BE2C (cell line): ENCODE results near the gene ARSB.

ENCODE experiments used
- DNase-seq: peaks from one replicate; pipeline ENCODE4 v3.0.0-alpha.2; 2020
- H3K27me3 ChIP-seq: fragments of 250-450 bp; sonication (Bioruptor Pico); 2 replicates; pipeline ENCODE4 v1.5.1; 2020; ENCODE audit warnings: mild to moderate bottlenecking
- H3K36me3 ChIP-seq: fragments of 250-450 bp; sonication (Bioruptor Pico); 2 replicates; pipeline ENCODE4 v1.5.1; 2020; ENCODE audit warnings: mild to moderate bottlenecking
- H3K4me1 ChIP-seq: fragments of 250-450 bp; sonication (Bioruptor Pico); 2 replicates; pipeline ENCODE4 v1.5.1; 2020
- H3K4me3 ChIP-seq: 2 replicates; pipeline ENCODE4 v1.5.1; 2011; ENCODE audit warnings: low read depth, low read length
- H3K9me3 ChIP-seq: fragments of 250-450 bp; sonication (Bioruptor Pico); 2 replicates; pipeline ENCODE4 v1.5.1; 2020
- CTCF ChIP-seq: IDR thresholded peaks from 2 replicates; pipeline ENCODE4 v1.5.1; 2012; ENCODE audit warnings: mild to moderate bottlenecking, low read depth, low read length

Gene ARSB

GRCh38 chr5:78905084-78905938 lies 79.8 kb downstream of the ARSB start:
- no peak for TF ChIP-seq CTCF
- no peaks in the 10 kb centered on the region for H3K9me3 ChIP-seq
- no peak for DNase-seq

GRCh38 chr5:78903861-78904260 lies 81.2 kb downstream of the ARSB start:
- Histone ChIP-seq H3K27me3 (no peaks in the 10 kb centered on the region), H3K9me3 (no peaks in the 10 kb centered on the region), H3K4me3 (no peak overlapping the region), H3K4me1 (peaks cover 5% of the 10 kb centered on the region), H3K36me3 (no peaks in the 10 kb centered on the region)
- no peak for TF ChIP-seq CTCF
- no peak for DNase-seq

More at GRCh38 chr5:78905084-78905938, 79.8 kb downstream of the ARSB start:
- Histone ChIP-seq H3K4me1 (peaks cover 11% of the 10 kb centered on the region), H3K36me3 (no peaks in the 10 kb centered on the region), H3K4me3 (no peak overlapping the region), H3K27me3 (no peaks in the 10 kb centered on the region)

GRCh38 chr5:78903353-78903752 lies 81.8 kb downstream of the ARSB start:
- TF ChIP-seq CTCF = no peak
- Histone ChIP-seq H3K36me3 (no peaks in the 10 kb centered on the region), H3K4me3 (no peak overlapping the region), H3K9me3 (no peaks in the 10 kb centered on the region), H3K27me3 (no peaks in the 10 kb centered on the region), H3K4me1 (peaks cover 3% of the 10 kb centered on the region; the same call in 1 of the 2 replicates)
- no peak for DNase-seq

- peak; percentile 92 for TF ChIP-seq CTCF
- Histone ChIP-seq H3K4me1 (peaks cover 9% of the 10 kb centered on the region), H3K36me3 (no peaks in the 10 kb centered on the region), H3K4me3 (no peak overlapping the region), H3K9me3 (no peaks in the 10 kb centered on the region), H3K27me3 (no peaks in the 10 kb centered on the region)
- DNase-seq = peak; percentile 65
Measured at GRCh38 chr5:78899922-78900362, 85.2 kb downstream of the ARSB start.

GRCh38 chr5:78896132-78896531 lies 89.0 kb downstream of the ARSB start:
- TF ChIP-seq CTCF = no peak
- no peaks in the 10 kb centered on the region for H3K36me3 ChIP-seq
- no peaks in the 10 kb centered on the region for H3K27me3 ChIP-seq
- DNase-seq = peak; percentile 43
- no peak overlapping the region for H3K4me3 ChIP-seq
- peaks cover 13% of the 10 kb centered on the region for H3K4me1 ChIP-seq
- no peaks in the 10 kb centered on the region for H3K9me3 ChIP-seq

GRCh38 chr5:78895616-78896015 lies 89.5 kb downstream of the ARSB start:
- Histone ChIP-seq H3K36me3 (no peaks in the 10 kb centered on the region), H3K9me3 (no peaks in the 10 kb centered on the region), H3K4me1 (peaks cover 17% of the 10 kb centered on the region), H3K27me3 (no peaks in the 10 kb centered on the region), H3K4me3 (no peak overlapping the region)
- no peak for DNase-seq
- no peak for TF ChIP-seq CTCF
